ENCODE results near the gene MRPL14.

Gene MRPL14

DNA sequence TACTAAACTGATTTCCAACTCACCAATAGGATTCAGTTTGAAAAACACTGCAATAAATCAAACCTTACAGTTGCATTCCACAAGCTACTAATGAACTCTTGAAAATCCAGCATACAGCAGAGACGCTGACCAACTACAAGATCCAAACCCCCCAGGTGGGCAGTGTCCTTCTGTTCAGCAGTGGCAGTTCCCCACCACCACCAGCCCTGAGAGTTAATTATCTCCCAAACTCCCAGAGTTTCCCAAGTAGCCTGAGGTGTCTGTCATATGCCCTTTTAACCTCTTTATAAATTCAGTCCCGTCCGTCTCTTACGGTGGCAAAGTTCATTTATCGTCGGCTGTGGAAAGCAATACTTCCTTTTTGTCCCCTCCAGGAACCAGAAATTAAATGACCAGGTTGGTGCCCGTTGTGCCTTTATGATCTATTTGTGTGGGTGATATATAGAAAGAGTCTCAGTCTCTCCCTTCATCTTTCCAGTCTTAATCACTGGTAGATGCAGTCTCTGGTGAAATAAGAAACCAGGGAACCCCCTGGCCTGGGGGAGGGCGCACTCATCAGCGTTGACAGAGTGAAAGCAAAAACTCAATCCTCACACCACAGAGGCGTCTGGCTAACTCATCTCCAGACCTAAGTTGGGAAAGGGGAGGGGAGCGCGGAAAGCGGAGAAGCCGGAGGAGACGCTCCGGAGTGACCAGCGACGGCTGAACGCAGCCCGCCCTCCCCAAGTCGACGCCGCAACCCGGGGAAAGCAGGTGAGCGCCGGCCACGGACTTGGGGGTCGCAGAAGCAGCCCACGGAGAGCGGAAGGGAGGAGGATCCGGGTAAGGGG lies 717 bp downstream of the MRPL14 start:
- DNase-seq (ENCODE audit: low read depth in 2 of 2): peak; percentile 75 to 84

DNA sequence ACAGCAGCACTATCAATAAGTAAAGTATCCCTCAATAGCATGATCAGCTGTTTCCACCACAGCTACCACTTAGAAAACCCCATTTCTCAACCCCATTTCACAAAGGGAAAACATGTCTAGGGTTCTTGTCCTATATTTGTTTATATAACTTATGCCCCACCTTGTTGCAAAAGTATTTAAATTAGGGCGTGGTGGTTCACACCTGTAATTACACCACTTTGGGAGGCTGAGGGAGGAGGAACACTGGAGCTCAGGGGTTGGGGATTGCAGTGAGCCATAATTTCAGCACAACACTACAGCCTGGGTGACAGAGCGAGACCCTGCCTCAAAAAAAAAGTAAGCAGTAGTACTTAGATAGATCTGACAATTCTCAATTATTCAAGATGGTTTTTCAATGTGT lies 3.7 kb downstream of the MRPL14 start:
- DNase-seq (ENCODE audit: low read depth in 2 of 2): no peak

DNA sequence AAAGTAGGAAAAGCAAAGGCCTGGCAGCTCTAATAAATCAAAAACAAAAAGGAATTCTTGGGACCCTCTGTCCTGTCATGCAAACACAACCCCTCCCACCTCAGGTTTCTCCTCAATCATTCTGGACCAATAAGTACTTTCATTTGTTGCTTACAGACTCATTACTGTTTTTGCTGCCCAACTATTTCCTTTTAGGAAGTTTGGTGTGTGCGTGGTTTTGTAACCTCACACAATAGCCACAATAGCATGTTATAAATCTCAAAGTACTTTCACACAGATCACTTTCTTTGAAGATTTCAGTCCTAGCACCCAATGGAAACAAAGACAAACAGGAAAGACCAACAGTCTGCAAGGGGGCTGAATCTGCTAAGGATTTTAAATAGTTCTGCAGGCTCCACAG lies 4.5 kb downstream of the MRPL14 start:
- no peak for DNase-seq (ENCODE audit: low read depth in 2 of 2)

DNA sequence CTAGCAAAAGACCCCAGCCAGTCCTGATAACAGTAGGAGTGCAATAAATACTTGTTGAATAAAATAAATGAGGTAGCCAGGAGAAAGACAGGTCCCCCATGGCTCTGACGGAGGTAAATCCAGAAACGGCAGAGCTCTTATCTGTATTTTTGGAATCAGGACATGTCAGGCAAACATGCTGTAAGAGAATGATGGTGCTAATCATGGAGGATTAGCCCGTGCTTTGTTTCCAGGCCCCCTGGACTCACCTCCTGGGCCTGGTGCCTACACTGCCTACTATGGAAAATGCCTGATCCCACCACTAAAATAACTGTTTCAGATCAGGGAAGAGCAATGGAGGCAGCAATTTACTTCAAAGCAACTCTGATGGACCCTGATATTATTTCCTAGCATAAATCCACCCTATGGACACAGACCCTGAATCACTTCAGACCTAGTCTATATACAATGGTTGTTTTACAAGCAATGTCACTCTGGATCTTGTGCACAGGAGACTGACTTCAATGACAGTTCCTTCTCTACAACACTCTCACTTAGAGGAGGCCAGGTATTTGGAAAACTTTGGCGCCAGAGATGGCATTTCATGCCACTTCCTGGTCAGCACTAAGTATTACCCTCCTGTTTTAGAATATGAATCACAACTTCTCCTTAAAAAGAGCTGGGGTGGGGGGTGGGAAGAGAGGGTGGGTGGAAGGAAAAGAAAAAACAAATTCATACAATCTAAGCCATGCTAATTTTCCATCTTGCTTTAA lies 6.4 kb downstream of the MRPL14 start:
- DNase-seq (ENCODE audit: low read depth in 2 of 2): no peak

DNA sequence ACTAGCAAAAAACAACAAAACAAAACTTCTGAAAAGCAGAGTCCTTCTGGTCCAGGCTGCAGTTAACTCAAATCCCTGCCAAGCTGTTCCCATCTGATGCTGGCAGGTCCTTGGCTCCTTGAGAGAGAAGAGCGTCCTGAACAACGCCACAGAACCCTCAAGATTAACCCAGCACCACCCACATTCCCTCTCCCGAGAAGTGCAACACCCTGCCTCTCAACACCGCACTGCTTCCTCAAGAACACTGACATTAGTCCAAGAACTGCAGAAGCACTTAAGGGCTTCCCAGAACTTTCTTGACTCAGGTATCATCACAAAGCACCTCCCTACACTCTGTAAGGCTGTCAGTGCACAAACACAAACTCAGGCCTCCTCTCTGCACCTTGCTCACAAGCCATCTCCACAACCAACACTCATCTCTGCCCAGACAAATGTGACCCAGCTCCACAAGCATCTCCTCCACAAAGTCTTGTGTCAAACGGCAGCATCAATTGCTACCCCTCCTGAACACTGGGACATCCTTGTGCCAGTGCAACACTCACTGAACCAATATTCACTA lies 7.5 kb downstream of the MRPL14 start:
- DNase-seq (ENCODE audit: low read depth in 2 of 2): no peak

DNA sequence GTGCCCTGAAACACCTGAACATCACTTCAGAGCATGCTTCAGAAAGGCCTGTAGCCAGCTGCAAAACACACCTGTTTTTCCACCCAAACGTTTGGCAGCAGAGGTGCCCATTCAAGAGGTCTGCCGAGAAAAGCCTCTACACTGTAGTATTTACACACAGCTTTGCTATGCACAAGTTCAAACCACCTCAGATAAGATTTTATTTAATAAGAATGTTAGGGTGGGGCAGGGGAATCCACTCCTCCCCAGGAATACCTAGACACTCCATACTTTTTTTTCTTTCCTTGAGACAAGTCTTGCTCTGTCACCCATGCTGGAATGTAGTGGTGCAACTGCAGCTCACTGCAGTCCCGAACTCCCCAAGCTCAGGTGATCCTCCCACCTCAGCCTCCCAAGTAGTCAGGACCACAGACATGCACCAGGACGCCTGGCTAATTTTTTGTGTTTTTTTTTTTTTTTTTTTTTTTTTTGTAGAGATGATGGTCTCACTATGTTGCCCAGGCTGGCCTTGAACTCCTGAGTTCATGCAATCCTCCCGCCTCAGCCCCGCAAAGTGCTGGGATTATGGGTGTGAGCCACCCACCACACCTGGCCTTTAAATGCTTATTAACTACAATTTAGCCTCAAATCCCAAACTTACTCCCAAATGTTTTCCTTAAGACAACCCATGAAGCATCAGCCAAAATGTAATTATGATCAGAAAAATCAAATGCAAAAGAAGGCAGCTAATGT lies 9.7 kb downstream of the MRPL14 start:
- DNase-seq (ENCODE audit: low read depth in 2 of 2): no peak

DNA sequence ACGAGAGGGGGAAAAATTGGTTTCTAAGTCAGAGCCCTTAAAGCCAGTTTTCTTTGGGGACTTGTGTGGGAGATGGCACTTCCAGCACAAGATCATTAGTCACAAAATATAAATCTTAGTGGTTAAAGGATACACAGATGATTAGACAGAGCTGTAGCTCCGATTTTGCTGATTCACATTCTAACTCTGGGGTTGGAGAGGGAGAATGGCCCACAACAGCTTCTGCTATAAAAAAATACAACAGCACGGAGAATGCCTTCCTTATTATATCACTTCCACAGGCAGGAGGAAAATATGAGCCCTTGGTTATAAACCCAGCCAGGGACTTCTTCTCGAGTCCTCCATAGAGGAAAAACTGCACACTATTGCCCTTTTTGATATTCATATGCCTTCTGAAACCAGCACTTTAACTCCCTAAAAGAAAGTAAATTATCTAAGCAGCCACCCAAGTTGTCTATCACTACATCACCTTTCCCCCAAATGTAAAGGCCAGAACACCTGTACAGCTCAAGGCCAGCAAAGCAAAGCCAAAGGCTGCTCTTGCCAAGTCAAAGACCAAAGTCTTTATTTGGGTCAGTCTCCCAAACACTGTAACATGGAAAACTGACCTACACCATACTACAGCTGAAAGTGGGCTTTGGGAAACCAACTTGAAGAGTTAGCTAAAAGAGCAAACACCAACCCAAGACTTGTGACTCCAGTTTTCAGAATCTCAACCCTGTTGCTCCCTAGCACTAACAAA lies 10.4 kb downstream of the MRPL14 start:
- DNase-seq (ENCODE audit: low read depth in 2 of 2): no peak

DNA sequence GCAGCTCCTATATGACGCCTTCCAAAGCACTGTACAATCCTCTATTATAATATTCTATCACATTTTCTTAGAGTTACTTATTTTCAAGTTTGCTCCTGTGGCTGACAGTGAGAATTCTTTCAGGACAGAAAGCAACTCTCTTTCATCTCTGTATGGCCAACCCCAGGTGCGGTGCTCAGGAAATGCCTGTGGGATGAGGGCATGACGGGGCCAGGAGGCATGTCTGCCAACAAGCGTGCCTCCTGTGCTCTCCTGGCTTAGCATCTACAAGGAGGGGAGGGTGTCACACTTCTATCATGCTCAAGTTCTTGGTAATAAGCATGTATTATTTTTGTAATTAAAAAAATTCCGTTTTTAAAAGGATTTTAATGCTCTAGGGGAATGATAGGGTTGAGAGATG lies 11.4 kb downstream of the MRPL14 start:
- no peak for DNase-seq (ENCODE audit: low read depth in 2 of 2)

DNA sequence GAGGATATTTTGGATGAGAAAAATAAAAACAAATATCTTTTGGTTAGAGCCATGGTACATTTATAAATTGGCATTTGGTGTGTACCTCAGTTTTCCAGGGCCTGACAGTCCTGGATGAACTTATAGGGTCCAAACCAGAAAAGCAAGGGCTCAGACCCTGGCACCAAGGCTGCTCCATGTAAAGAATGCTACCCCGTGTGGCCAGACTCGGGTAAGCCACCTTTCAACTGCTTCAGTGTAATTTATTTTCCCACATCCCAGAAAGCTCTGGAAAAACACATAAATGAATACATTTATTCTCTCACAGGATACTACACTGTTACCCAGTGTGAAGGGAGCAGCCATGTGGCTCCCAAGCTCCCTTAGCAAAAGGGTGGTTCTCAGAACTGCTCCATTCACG lies 13.8 kb downstream of the MRPL14 start:
- no peak for DNase-seq (ENCODE audit: low read depth in 2 of 2)

DNA sequence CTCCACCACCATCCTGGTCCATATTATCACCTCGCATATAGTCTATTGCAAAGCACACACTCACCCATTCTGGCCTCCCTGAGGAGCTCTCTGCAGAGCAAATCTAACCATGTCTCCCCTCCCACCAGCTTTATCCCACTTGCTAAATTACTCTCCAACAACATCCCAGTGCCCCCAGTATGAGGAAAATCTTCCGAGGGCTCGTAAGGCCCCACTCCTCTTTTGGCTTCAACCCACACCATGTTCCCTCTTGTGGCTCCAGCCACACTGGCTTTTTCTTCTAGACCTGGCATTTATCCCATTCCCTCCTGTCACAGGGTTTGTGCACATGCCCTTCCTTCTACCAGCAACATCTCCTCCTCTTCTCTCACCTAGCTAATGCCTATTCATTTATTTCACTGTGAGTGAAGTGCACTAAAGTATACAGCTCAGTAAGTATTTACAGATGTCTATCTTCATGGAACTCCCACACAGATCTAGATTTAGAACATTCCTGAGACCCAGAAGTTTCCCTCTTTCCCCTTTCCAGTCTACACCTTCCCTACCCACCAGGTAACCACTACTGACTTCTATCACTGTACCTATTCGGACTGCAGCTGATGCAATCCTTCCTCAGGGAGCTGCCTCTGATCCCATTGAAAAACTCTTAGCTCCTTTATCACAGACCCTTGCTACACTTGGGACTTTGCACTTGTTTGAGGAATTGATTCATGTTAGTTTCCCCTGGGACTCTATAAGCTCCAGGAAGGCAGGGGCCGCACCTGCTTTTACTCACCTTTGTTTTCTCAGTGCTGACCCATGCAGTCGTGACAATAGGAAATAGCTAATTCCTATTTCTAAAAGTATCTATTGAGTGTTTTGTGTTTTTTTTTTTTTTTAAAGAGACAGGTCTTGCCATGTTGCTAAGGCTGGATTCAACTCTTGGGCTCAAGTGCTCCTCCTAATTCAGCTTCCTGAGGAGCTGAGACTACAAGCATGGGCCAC lies 15.5 kb downstream of the MRPL14 start:
- DNase-seq (ENCODE audit: low read depth in 2 of 2): no peak

DNA sequence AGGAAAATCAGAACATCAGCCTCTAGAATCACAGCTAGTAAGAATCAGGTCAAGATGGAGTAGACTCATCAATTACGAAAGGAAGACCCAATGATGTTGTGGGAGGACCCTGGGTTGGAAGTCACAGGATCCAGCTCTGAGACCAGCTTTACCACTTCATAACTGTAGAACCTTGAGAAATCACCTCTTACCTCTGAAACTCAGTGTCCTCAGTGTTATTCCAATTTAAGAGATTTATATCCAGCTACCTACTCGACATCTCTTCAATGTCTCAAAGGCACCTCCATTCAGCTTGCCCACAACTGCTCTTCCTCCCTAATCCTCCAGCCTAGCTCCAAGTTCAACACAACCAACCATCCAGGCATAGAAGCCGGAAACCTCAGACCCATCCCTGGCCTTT lies 16.3 kb downstream of the MRPL14 start:
- DNase-seq (ENCODE audit: low read depth in 2 of 2): no peak

DNA sequence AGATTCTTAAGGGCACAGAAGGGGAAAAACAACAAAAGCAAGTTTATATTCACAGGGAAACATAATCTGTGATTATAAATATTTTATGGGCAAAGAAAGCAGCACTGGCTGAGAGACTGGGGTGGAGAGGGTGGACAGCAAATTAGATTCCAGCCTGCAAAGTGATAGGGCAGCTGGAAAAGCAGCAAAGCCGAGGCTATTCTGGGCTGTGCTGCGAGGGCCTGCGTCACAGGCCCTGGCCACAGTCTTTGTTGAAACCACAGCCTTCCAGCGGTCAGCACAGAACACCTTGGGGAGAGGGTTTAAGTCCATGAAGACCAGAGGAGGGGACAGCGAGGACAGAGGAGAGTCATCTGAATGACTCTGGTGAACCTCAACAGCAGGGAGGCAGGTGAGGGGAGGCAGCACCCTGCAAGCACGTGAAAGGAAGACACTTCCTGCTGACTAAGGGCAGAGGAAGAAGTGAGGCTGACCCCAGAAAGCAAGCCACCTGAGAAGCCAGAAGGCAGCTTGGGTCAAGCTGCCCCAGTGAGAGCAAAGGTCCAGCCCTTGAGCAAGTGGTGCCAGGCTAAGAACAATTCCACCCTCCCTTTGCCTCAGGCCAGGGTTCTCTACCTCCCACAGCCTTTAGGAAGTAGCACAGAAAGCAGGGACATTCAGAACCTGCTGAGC lies 17.1 kb downstream of the MRPL14 start:
- DNase-seq (ENCODE audit: low read depth in 2 of 2): no peak

DNA sequence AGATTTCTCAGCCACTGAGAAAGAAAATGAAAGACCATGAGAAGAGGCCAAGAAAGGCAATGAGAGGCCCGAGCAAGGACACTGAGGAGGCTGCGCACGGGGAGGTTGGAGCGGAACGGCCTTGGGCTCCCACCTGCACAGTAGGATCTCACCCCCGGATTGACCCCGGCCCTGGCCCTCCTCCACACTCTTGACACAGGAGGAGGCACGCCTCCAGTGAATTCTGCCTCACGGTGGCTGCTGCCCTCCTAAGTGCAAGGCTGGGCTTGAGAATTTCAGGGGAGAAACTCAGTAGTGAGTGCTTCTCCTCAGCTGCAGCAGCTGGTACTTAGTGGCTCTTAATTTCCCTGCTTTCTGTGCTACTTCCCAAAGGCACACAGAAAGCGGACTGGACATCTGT lies 18.0 kb downstream of the MRPL14 start:
- no peak for DNase-seq (ENCODE audit: low read depth in 2 of 2)

DNA sequence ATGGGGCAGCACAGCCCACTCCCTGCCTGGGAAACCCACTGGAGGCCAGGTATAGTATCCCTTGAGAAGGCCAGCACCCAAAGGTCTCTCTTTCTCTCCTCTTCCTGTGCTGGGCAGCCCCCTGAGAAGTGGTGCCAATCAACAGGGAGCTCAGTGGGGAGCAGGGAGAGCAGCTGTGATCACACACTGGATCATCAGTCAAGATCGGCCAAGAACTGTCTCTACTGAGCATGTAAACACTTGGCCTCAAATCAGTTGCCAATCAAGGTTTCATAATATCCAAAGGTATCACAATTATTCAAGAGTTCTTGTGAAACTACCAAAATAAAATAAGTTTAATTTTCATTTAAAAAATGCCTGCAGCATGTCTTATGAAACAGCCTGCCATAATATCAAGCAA lies 18.8 kb downstream of the MRPL14 start:
- no peak for DNase-seq (ENCODE audit: low read depth in 2 of 2)

DNA sequence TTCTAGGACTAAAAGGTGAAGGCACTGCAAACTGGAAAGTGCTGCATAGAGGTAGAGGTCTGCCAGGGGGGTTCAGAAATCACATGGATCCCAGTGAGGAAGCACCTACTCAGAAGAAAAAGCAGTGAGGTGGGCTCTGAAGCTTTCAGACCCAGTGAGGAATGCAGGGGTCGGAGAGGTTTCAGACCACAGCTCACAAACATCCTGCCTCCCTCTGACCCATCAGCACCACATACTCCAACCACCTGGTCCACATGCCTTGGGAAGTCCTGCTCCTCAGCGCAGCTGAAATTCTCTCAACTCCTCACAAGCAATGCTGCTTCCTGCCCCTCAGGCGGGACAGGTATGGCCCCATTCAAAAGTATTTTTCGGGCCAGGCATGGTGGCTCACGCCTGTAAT lies 20.2 kb downstream of the MRPL14 start:
- DNase-seq (ENCODE audit: low read depth in 2 of 2): no peak

DNA sequence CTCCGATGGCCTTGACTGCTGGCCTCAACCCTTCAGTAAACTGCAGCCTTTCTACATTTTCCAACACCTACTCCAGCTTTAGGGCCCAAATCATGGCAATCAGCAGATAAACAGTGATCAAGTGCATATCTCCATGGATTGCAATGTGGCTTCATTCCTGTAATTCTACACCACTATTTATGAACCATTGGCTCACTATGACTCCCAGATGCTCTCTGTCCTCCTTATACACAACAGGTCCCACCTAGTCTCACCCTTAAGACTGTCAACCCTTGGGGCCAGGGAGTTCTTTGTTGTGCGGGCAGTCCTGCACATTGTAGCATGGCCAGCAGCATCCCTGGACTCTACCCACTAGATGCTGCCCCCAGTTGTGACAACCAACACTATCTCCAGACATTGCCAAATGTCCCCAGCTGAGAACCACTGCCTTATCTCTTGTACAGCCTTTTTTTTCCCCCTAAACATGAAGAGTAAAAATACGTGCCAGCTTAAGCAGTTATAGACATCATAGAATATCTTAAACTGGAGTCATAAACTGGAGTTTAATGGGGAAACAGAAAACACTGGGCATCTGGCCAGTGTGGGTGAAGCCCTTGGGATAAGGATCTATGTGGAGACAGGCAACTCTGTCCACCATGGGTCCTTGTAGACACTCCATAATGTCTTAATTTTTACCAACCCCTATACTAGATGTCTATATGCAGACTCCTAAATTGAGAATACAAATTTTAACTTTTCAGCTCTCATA lies 21.1 kb downstream of the MRPL14 start:
- no peak for DNase-seq (ENCODE audit: low read depth in 2 of 2)

DNA sequence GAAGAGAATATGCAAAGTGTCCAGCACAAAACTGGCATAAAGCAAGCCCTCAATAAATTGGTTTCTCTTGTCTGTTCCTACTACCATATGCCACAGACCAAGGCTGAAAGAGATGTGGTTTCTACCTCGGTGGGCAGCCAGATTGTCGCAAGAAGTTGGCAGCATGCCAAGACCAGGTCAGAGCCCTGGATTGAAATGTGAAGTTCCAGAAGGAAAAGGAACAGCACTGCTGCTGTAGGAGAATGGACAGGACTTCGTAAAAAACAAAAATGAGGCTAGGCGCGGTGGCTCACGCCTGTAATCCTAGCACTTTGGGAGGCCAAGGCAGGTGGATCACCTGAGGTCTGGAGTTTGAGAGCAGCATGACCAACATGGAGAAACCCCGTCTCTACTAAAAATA lies 22.1 kb downstream of the MRPL14 start:
- DNase-seq (ENCODE audit: low read depth in 2 of 2): no peak

DNA sequence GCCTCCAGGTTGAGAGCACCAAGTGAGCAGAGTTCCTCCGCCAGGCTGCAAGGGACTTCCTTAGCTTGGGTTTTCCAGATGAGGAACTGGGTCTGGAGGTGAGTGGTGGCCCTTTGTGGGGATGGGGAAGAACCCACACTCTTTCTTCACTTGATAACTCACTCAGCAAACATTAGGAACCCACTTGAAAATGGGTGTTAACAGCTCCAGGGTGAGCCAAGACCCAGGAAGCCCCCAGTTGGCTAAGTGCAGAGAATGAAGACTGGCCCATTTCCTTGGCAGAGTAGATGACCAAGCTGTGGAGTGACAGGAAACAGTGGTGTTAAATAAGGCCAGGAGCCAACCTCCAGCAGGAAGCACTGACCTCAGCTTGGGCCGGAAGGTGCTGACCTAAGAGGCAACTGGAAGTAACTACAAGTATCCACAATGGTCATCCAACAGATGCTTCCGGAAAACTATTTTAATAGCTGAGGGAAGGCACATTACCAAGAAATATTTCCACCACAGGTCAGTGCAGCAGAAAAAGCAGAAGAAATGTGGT lies 22.7 kb downstream of the MRPL14 start:
- DNase-seq (ENCODE audit: low read depth in 2 of 2): no peak

DNA sequence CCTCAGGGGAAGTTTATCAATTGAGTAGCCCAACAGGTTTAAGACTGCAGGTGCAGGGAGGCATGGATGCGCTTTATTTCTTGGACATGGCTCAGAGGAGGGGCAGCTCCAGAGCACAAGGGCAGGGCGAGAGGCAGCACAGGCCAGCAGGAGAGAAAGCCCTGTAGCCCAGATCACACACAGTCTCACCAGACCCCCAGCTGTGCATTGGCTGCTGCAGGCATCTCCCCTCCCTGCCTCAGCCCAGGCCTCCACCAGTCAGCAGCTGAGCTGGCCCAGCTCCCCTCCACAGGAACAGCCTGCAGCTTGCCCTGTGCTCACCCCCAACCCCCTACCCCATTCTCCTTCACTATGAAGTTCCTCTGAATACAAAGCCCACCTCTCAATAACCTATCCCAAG lies 24.7 kb downstream of the MRPL14 start:
- DNase-seq (ENCODE audit: low read depth in 2 of 2): no peak

All from stimulated activated CD8-positive, alpha-beta memory T cell treated with anti-CD3 and anti-CD28 coated beads, Interleukin-15, amount 100 ng/mL, for 48 hours (primary cell).